GM10847 (cell line): Measurements from ENCODE around the gene SLC6A2.

Experiments used
- POLR2A ChIP-seq: IDR thresholded peaks from 2 replicates; pipeline ENCODE4 v1.6.1; 2011; ENCODE audit not compliant: insufficient read length; ENCODE audit errors: extremely low read depth

The SLC6A2 gene

GRCh38 chr16:55662644-55663031 is 6.8 kb downstream of the SLC6A2 start:
- no peak for TF ChIP-seq POLR2A

DNA sequence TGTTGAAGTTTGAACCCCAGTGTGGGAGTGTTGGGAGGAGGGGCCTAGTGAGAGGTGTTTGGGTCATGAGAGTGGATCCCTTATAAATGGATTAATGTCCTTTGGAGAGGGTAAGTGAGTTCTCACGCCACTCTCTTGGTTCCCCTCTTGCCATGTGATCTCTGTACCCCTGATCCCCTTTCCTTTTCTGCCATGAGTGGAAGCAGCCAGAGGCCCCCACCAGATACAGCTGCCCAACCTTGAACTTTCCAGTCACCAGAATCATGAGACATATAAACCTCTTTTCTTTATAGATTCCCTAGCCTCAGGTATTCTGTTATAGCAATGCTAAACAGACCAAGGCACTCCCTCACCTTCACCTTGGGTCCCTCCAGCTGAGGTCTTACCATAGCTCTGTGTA is 7.4 kb downstream of the SLC6A2 start:
- TF ChIP-seq POLR2A: no peak

GRCh38 chr16:55663765-55664677 is 8.2 kb downstream of the SLC6A2 start:
- no peak for TF ChIP-seq POLR2A

DNA sequence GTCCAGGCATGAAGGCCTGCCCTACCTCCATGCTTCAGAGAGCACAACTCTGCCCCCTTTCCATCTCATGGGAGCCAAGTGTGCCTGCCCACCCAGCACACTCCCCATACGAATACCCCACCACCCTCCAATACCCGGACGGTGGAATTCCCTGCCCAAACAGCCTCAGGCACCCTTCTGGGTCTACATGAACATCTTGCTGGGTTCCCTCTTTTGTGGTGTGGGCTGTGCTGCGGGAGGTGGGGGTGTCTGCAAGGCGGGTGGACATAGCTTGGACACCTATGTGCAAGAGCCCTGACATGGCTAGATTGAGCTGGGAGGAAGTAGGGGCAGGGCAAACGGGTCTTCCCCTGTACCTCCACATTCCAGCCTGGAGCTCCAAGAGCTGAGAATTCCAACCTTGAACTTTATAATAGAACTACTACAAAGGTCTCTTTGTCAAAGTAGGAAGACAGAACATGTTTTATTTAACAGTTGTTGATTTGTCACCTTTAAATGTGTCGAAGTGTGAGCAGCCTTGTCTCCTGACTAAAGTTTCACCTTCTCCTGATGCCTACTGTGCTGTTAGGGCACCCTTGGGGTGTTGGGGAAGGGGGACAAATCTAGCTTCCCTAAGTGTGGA is 9.1 kb downstream of the SLC6A2 start:
- TF ChIP-seq POLR2A: no peak

GRCh38 chr16:55665511-55665910 is 9.7 kb downstream of the SLC6A2 start:
- TF ChIP-seq POLR2A: no peak

GRCh38 chr16:55666012-55666411 is 10.2 kb downstream of the SLC6A2 start:
- TF ChIP-seq POLR2A: no peak

- TF ChIP-seq POLR2A: no peak
Measured at GRCh38 chr16:55667753-55668152, 12.0 kb downstream of the SLC6A2 start.

DNA sequence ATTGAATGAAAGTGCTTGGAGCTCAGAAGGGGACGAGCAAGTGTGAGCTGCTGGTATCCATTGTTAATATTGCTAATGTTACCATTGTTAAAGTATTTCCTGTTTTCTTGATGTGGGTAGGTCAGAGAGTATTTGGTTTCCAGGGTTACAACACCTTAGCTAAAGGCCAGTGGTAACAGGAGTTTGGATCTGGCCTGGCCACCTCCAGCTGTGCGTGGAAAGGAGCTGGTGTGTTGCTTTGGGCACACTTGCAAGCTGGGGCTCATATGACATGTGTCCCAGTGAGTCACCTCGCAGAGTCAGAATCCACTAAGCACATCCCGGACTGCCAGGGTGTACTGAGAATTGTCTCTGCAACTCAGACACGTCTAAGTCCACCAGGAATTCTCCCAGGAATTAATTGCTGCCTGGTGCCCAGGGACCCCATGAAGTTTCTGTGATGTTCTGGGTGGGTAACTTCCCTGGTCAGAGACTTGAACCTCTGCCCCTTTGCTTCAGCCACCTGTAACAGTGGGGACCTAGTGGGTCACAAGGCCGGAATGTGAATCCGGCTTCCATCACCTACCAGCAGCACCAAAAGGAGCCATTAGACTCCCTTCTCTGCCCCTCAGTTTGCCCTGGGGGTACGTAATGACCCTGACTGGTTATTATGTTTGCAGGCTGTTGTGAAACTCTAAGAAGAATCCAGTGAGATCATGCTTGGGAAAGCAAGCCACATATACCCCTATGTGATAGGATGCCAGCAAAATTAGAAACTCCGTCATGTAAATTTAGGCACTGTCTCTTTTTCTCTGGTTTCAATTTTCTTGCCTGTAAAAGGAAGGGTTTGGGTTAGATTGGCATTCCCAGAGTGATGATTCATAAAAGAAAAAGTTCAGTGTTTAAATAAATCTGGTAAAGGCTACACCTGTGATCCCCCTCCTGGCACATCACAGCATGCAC is 12.8 kb downstream of the SLC6A2 start:
- TF ChIP-seq POLR2A: no peak

GRCh38 chr16:55671206-55671973 is 15.6 kb downstream of the SLC6A2 start:
- no peak for TF ChIP-seq POLR2A

DNA sequence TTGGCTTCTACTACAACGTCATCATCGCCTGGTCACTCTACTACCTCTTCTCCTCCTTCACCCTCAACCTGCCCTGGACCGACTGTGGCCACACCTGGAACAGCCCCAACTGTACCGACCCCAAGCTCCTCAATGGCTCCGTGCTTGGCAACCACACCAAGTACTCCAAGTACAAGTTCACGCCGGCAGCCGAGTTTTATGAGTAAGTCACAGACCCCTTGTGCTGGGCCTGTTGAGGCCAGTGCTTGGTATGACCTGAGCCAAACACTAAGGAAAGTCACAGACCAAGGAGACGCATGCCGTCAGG is 16.1 kb downstream of the SLC6A2 start:
- no peak for TF ChIP-seq POLR2A

- TF ChIP-seq POLR2A: no peak
Measured at GRCh38 chr16:55672471-55672870, 16.7 kb downstream of the SLC6A2 start.

- no peak for TF ChIP-seq POLR2A
Measured at GRCh38 chr16:55678161-55678821, 22.5 kb downstream of the SLC6A2 start.

DNA sequence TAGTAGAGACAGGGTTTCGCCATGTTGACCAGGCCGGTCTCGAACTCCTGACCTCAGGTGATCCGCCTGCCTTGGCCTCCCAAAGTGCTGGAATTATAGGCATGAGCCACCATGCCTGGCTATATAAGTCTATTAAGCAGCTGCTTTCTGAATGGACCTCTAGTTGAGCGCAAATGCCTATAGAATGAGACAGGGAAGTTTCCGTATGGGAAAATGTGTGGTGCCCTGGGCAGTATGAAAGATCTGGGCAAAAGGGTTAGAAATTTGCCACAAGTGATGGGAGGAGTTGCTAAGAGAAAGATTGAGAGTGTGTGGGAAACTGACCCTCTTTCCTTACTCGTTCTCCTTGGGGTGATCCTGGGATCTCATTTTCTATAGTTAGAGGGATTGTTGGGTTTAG is 26.3 kb downstream of the SLC6A2 start:
- no peak for TF ChIP-seq POLR2A

GRCh38 chr16:55685973-55686372 is 30.2 kb downstream of the SLC6A2 start:
- TF ChIP-seq POLR2A: no peak
